Hematopoietic multipotent progenitor cell treated with erythropoietin and hydrocortisone succinate and interleukin-3 and kit ligand, for 6 days (in vitro differentiated cells): ENCODE data around the gene MEP1B.
"Not testable (repeated sequence)": the region's sequence is repeated elsewhere in the genome, so short reads cannot be mapped to it uniquely, and the experiment has no call there.

ENCODE experiments used
- DNase-seq: peaks from one replicate; pipeline ENCODE4 v3.0.0-alpha.2; 2015

MEP1B gene

DNA sequence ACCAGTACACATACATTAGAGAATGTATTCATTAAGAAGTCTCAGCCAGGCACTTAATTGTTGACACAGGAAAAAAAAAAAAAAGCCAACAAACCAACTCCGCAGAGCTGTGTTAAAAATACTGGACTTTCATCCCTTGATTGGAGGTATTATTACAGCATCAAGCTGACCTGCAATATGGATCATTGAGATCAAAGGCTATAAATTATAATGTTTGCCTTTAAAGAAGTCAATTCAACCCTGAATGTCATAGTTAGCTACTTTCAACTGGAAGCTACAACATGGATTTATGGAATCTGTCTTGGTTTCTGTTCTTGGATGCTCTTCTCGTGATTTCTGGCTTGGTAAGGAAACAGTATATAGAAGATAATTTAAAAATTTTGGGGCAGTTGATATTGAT is at the start of gene MEP1B:
Gene MEP1B, plus strand, starts transcription at position 250 of the 400 bp plus-strand sequence. Its CDS starts 32 bp downstream, at position 282.
- DNase-seq: no peak

DNA sequence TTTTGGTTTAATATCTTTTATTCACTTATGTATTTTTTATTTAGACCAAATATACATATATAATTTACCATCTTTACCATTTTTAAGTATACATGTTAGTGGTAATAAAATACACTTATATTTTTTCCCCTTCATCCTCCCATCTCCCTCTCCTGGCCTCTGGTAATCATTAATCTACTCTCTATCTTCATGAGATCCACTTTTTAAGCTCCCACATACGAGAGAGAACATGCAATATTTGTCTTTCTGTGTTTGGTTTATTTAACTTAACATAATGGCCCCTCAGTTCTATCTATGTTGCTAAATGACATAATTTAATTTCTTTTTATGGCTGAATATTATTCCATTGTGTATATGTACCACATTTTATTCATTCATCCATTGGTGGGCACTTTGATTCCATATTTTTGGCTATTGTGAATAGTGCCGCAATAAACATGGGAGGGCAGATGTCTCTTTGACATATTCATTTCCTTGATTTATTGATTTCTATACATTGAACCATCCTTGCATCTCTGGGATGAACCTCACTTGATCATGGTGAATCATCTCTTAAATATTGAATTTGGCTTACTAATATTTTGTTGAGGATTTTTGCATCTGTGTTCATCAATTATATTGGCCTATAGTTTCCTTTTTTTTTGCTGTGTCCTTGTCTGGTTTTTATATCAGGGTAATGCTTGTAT is 41.5 kb upstream of the MEP1B start:
- no peak for DNase-seq

- DNase-seq: no peak
Observed at GRCh38 chr18:32152705-32153448, 37.0 kb upstream of the MEP1B start.

GRCh38 chr18:32156855-32157254 is 33.0 kb upstream of the MEP1B start:
- no peak for DNase-seq

- DNase-seq: no peak
Observed at GRCh38 chr18:32157580-32157979, 32.3 kb upstream of the MEP1B start.

DNA sequence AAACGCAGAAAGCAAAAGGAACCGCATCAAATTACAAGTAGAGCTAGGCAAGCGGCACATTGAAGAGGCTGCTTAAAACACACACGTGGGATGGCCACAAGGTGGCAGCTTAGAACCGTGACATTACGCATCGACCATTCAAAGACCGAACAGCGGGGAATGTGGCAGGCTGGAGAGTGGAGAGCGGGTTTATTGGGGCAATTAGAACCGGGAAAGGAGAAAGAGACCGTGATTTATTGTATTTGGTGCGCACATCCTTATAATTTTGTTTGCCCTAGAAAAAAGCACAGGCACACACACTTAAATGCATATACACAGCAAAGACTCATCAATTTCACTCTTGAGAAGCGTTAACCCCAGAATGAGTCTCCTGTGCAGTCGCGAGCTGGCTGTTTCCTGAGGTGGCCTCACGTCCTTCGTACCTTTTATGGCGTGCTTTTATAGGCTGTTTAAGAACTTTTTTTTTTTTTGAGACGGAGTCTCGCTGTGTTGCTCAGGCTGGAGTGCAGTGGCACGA is 31.7 kb upstream of the MEP1B start:
- peak; percentile 92 for DNase-seq

DNA sequence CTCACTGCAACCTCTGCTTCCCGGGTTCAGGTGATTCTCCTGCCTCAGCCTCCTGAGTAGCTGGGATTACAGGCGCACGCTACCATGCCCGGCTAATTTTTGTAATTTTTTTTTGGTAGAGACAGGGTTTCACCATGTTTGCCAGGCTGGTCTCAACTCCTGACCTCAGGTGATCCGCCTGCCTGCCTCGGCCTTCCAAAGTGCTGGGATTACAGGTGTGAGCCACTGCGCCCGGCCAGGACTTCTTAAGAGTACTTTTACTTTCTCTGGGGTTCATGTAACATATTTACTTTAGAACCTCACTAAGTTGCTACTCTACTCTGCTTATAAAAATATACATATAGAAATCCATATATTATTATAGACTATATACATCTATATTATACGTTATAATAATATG is 31.2 kb upstream of the MEP1B start:
- not testable (repeated sequence) for DNase-seq

DNA sequence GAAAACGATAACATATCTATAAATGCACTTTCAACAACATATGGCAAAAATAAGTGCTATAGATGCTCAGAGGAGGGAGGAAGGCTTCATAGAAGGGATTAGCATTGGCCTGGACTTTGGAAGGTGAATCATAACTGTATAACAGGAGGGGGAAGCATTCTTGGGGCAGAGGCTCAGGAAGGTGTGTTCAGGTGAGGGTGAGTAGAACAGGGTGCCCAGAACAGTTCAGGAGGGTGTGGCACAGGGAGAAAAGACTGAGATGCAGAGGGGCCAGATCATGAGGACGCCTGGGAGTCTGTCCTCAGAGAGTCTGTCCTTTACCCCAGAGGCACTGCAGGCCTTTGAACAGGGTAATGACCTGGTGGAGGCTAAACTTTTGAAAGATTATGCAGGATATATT is 29.3 kb upstream of the MEP1B start:
- no peak for DNase-seq

- no peak for DNase-seq
Observed at GRCh38 chr18:32167980-32168730, 21.7 kb upstream of the MEP1B start.

GRCh38 chr18:32173654-32174053 is 16.2 kb upstream of the MEP1B start:
- no peak for DNase-seq

DNA sequence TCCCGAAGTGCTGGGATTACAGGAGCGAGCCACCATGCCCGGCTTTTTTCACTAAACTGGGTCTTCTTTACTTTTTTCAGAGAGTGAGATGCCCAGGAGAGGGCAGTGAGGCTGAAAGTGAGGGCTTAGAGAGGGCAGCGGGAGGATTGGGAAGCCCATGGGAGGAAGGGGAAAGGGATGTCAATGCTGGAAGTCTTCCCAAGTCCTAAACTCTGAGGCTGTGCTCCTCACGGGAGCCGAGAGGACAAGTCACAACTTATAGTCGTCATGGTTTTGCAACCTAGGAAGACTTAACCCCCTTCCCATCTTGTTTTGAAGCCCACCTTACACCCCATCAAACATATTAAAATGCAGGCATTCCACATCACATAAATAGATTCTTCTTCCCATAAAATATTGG is 15.1 kb upstream of the MEP1B start:
- DNase-seq: no peak

GRCh38 chr18:32175265-32175664 is 14.6 kb upstream of the MEP1B start:
- DNase-seq: no peak

GRCh38 chr18:32176745-32177144 is 13.1 kb upstream of the MEP1B start:
- not testable (repeated sequence) for DNase-seq

DNA sequence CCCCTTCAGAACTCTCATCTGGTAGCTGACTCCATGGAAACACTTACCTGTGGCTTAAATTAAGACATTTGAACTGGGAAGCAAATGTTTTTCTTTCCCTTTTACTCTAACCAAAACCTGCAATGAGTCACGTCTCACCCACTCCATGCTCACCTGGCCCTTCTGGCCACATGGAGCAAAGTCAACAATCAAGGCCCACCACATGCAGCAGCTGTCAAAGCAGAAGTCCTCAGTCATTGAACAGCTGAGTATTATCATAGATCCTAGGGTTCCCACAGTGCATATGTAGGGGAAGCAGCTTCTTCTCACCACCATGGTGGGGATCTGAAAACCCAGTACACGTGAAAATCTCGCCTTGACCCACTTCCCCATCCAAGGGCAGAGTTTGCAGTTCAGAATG is 12.3 kb upstream of the MEP1B start:
- no peak for DNase-seq

DNA sequence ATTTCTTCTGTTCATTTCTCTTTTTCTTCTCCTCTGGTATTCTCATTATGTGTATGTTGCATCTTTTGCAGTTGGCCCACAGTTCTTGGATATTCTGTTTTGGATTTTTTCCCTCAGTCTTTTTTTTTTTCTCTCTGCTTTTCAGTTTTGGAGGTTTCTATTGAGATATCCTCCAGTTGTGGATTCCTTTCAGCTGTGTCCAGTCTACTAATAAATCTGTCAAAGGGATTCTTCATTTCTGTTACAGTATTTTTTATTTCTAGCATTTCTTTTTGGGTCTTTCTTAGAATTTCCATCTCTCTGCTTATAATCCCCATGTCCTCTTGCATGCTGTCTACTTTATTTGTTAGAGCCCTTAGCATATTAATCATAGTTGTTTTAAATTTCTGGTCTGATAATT is 6.3 kb upstream of the MEP1B start:
- no peak for DNase-seq

- no peak for DNase-seq
Observed at GRCh38 chr18:32190209-32190608, 370 bp downstream of the MEP1B start.

DNA sequence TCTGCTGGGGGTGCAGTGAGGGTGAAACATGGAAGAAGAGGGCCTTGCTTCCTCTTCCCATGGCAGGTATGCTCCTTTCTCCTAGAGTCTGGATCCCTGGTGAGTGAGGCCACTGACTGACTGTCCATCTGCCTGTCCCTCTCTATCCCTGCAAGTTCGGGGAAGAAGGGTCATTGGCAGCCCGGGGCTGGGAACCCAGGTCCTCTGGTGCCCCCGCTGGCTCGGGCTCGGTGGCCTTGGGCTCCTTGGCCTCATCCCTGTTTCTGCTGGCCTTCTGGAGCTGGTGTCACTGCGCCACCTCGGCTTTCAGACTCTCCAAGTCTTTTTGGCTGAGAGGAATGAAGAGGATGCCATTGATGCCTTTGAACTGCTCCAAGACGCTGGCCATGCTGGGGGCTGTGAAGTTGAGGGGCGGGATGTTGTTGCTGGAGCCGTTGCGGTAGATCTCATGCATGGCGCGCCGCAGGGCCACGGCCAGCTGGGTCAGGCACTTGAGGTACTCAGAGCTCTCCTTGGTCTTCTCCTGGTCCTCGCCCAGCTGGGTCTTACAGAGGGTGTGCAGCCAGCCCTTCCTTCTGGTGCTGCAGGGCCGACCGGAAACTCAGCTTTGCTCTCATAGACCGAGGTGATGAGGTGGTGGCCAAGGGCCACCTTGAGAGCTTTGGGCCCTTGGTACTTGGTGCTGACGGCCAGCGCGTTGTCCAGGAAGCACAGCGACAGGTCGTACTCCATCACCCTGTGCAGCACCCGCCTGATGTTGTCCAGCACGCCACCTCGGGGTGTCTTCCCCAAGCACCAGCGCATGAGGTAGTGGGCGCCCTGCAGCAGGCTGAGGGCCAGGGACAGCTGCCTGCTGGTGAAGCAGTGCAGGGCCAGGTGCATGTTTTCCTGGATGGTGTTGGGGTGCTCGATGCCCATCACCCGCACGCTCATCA is 6.3 kb downstream of the MEP1B start:
- no peak for DNase-seq

- DNase-seq: no peak
Observed at GRCh38 chr18:32200766-32201165, 10.9 kb downstream of the MEP1B start.

GRCh38 chr18:32201948-32202672 is 12.3 kb downstream of the MEP1B start:
- no peak for DNase-seq

GRCh38 chr18:32208023-32208422 is 18.2 kb downstream of the MEP1B start:
- no peak for DNase-seq

- no peak for DNase-seq
Observed at GRCh38 chr18:32208577-32208976, 18.7 kb downstream of the MEP1B start.
